GM19025 (cell line): ENCODE data around the gene BLOC1S6.
A peak's percentile ranks its signal among the peaks of the same experiment; 100 is the strongest.

Experiments
- ATAC-seq: cut with Tn5 transposase; IDR thresholded peaks from one replicate; pipeline ENCODE4 v1.9.1; 2021; ENCODE audit warnings: mild to moderate bottlenecking, low read depth, moderate library complexity; ENCODE audit not compliant: unreplicated experiment

Gene BLOC1S6

GRCh38 chr15:45587095-45587862 lies at the start of gene BLOC1S6:
Gene BLOC1S6 (plus strand): TSS chr15:45587379. CDS start chr15:45587444, 65 bp downstream.
- ATAC-seq: peak; percentile 75

GRCh38 chr15:45539680-45540079 lies 47.5 kb upstream of the BLOC1S6 start:
- ATAC-seq: no peak

- no peak for ATAC-seq
Observed at GRCh38 chr15:45540531-45540930, 46.6 kb upstream of the BLOC1S6 start.

- ATAC-seq: no peak
Observed at GRCh38 chr15:45543051-45543450, 44.1 kb upstream of the BLOC1S6 start.

GRCh38 chr15:45544266-45545023 lies 42.7 kb upstream of the BLOC1S6 start:
- ATAC-seq: peak; percentile 60

- ATAC-seq: no peak
Observed at GRCh38 chr15:45546789-45547188, 40.4 kb upstream of the BLOC1S6 start.

GRCh38 chr15:45548753-45549520 lies 38.2 kb upstream of the BLOC1S6 start:
- no peak for ATAC-seq

GRCh38 chr15:45549541-45550220 lies 37.5 kb upstream of the BLOC1S6 start:
- ATAC-seq: no peak

GRCh38 chr15:45550436-45550835 lies 36.7 kb upstream of the BLOC1S6 start:
- no peak for ATAC-seq

GRCh38 chr15:45551676-45552075 lies 35.5 kb upstream of the BLOC1S6 start:
- ATAC-seq: no peak

- peak; percentile 87 for ATAC-seq
Observed at GRCh38 chr15:45555934-45556608, 31.1 kb upstream of the BLOC1S6 start.

GRCh38 chr15:45572617-45573016 lies 14.6 kb upstream of the BLOC1S6 start:
- ATAC-seq: no peak

GRCh38 chr15:45573961-45574629 lies 13.1 kb upstream of the BLOC1S6 start:
- ATAC-seq: no peak

GRCh38 chr15:45581919-45582318 lies 5.3 kb upstream of the BLOC1S6 start:
- no peak for ATAC-seq

- no peak for ATAC-seq
Observed at GRCh38 chr15:45583731-45584639, 3.2 kb upstream of the BLOC1S6 start.

- no peak for ATAC-seq
Observed at GRCh38 chr15:45585069-45585791, 1.9 kb upstream of the BLOC1S6 start.

- no peak for ATAC-seq
Observed at GRCh38 chr15:45586125-45586524, 1.1 kb upstream of the BLOC1S6 start.

- ATAC-seq: peak; percentile 5
Observed at GRCh38 chr15:45586601-45587094, 531 bp upstream of the BLOC1S6 start.
